ENCODE measurements around the gene AGBL3.
"Not testable (repeated sequence)": the region's sequence is repeated elsewhere in the genome, so short reads cannot be mapped to it uniquely, and the experiment has no call there.

AGBL3 gene

DNA sequence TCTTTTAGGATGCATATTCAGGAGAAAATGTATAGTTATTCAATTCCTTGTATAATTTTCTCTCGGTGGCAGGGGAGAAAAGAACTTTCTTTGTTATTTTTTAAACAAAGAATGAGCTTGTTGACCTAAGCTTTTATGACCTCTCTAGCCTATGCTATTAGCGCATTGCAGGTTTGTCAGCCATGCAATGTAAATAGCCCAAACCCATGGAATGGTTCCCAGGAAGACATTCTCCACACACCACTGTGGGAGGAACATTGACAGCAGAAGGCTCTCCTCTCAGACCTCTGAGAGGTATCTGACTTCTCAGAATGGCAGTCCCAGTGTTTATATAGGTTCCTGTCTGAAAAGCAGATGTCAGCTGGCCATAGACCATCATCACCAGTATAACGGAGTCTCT is 19.6 kb upstream of the AGBL3 start:
- no peak for DNase-seq (ENCODE audit: low spot score)

GRCh38 chr7:134968110-134968509 is 18.2 kb upstream of the AGBL3 start:
- no peak for DNase-seq (ENCODE audit: low spot score)

DNA sequence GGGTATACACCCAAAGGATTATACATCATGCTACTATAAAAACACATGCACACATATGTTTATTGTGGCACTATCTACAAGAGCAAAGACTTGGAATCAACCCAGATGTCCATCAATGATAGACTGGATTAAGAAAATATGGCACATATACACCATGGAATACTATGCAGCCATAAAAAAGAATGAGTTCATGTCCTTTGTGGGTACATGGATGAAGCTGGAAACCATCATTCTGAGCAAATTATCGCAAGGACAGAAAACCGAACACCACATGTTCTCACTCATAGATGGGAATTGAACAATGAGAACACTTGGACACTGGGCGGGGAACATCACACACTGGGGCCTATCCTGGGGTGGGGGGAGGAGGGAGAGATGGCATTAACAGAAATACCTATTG is 4.7 kb upstream of the AGBL3 start:
- DNase-seq (ENCODE audit: low spot score), result not testable (repeated sequence)

DNA sequence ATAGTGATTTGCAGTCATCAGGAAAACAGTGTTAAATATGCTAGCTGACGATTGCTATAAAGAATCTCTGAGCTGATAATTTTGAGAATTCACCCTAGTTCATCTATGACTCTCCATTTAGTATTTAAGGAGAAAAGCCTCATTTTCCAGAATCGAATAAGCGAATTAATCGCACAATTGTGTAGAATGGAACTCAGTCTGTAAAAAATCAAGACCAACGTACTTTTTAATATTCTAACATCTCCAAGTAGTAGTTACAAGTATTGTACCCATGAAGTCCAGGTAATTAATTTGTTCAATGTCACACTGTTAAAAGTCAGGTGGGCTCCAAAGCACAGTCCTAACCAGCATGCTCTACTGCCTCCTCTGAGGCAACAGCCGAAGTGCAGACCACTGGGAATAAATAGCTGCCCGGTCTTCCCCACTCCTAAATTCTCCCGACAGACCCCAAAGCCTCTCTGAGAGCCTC is 380 bp upstream of the AGBL3 start:
- no peak for DNase-seq (ENCODE audit: low spot score)

DNA sequence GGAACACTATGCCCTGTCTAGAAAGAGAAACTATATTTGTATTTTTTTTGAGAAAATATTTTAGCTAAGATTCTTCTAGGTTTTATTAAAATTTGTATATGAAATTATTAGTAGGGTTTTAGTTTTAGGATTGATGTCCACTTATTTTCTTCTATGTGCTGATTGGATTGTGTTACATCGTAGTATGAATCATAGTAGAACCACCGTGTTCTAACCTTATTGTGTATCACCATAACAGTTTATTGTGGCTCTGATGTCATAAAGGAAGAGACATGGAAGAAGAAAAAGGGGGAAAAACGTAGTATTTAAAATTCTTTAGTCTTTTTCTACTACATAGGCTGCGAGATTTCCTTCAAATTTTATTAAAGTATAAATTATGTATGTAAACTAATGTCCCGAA is 1.9 kb downstream of the AGBL3 start:
- DNase-seq (ENCODE audit: low spot score), result no peak

DNA sequence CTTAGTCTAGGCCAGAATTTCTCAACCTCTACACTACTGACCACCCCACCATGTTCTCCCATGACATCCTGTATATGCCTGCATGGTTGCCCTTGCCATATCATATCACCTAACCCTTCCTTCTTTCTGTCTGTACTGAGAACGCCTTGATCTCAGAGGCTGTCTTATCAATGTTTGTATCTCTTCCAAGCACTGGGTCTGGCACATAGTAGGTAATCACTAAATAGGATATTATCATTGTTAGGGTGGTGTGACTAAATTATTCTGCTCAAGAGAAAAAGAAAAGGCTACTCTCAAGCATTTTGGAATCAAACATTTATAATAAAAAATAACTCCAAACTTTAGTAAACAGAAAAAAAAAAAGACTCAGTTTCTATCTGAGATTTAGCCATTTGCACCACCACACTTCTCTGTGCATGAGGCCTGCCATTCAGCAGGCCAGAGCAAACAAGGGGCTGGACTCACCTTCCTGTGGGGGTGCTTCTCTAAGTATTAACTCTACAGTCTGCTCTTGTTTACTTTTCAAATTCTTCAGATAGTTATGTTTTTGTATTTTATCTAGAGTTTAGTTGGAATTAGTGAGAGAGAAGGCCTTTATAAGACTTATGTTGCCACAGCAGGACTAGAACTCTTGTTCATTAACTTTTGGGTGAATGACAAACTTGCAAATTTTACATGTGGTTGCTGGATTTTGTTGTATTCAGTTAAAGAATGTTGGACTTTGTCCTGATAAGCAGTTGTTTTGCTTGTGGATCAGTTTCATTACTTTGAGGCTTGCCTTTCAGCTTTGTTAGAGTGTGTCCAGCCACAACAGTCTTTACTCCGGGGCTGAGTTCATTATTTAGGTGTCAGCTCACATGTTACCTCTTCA is 5.4 kb downstream of the AGBL3 start:
- DNase-seq (ENCODE audit: low spot score), result no peak

- no peak for DNase-seq (ENCODE audit: low spot score)
Observed at GRCh38 chr7:134992626-134993179, 6.4 kb downstream of the AGBL3 start.

DNA sequence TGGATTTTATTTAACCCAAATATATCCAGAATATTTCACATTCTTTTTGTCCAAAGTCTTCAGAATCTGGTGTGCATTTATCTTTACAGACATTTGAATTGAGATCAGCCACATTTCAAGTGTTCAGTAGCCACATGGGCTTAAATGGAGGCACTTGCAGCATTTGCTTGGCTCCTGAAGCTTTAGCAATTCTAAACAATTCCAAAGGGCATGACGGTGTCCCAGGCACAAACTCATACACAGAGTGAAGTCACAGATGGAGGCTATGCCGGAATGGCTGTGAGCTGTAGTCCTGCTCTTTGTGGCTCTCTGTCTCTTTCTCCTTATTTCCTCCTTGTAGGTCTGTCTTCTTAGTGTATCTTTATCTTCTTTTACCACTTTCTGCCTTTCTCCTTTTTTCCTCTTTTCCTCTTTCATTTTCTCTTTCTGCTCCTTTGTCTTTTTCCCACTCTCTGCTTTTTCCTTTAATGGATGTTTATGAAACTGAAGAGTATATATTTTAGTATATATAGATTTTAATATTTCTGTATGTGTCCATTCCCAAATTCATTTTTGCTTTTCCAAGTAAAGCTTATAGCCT is 7.7 kb downstream of the AGBL3 start:
- DNase-seq (ENCODE audit: low spot score), result no peak

- no peak for DNase-seq (ENCODE audit: low spot score)
Observed at GRCh38 chr7:134995239-134996096, 9.2 kb downstream of the AGBL3 start.

GRCh38 chr7:134996097-134996550 is 9.8 kb downstream of the AGBL3 start:
- no peak for DNase-seq (ENCODE audit: low spot score)

GRCh38 chr7:134997214-134997885 is 11.0 kb downstream of the AGBL3 start:
- no peak for DNase-seq (ENCODE audit: low spot score)

DNA sequence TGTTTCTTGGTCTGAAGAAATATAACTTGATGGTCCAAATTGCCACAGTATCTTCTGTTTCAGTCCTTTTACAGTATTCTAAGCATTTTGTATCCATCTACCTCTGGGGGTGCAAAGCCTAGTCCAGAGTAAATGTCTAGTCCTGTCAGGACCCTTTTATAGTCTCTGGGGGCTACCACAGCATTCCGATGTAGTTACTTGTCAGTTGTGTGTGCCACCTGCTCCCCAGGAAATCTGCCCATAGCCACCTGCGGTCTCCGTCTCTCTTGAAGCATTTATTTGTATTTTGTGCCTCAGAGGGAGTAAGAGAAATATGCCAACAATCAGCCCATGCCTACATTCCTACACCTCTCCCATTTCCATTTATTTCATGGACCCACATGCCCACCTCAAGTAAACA is 12.8 kb downstream of the AGBL3 start:
- DNase-seq (ENCODE audit: low spot score), result no peak

DNA sequence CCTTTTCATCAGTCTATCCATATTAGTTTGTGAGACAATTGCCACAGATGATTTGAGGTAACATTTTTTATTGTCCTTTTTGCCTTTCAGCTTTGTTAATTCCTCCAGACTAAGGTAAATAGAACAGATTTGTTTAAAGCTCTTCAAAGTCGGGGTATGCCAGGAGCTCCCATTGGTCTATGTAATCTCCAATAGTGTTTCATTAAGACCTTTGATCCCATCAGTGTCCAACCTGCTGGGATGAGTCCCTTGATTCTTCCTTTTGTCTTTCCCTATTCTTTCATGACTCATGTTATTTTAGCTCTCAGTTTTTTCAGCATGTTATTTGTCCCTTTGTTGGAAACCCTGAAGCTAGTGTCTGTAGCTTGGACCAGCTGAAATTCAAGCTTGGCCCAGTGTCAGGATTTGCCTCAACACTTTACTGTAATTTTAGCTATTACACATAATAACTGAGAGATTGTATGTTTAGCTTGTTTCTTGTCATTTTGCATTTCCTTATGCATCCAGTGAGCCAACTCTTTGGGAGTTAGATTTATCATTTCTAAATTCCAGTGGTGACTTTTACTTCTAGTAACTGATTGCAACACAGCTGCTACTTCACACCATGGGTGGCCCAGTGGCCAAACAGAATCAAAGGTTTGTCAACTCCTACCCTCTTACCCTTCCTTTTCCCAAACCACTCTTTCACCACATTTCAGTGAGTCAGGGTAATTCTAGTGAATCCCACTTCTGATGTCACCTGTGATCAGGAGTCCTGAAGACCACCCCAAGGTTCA is 15.3 kb downstream of the AGBL3 start:
- no peak for DNase-seq (ENCODE audit: low spot score)

GRCh38 chr7:135012229-135012628 is 25.9 kb downstream of the AGBL3 start:
- DNase-seq (ENCODE audit: low spot score), result no peak

DNA sequence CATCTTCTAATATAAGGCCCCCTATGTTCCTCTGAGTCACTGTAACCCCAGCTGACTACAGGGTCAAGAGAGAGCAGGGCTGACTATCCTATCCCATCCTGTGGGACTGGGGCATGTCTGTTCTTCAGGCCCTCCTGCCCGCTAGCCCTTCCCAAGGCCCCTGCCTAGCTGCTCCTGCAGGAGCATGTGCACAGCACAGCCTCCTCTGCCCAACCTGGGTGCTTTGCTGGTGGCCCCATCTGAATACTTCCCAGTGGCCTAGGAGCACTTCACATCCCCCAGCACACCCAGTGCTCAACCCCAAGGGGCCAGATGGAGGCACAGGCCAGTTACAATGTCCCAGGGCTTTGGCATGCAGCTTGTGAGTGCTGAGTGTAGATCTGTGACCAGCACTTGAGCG is 37.3 kb downstream of the AGBL3 start:
- no peak for DNase-seq (ENCODE audit: low spot score)

DNA sequence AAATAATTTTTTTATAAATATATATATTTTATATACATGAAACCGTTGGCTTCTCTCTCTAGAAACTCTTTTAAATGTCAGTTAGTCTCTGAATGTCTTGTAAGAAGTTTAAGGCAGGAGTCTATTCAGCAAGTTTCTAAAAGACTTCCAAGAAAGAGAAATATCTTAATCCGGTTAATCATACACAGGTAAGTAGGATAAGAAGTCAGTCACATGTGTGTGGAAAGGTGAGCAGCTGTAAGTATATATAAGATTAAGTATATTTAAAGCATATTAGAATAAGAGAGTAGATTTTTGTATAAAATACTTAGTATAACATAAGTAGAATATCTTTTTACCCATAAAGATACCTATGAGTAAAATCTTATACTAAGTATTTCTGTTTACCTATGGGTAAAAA is 48.9 kb downstream of the AGBL3 start:
- no peak for DNase-seq (ENCODE audit: low spot score)

- DNase-seq (ENCODE audit: low spot score), result not testable (repeated sequence)
Observed at GRCh38 chr7:135067017-135067416, 80.7 kb downstream of the AGBL3 start.

DNA sequence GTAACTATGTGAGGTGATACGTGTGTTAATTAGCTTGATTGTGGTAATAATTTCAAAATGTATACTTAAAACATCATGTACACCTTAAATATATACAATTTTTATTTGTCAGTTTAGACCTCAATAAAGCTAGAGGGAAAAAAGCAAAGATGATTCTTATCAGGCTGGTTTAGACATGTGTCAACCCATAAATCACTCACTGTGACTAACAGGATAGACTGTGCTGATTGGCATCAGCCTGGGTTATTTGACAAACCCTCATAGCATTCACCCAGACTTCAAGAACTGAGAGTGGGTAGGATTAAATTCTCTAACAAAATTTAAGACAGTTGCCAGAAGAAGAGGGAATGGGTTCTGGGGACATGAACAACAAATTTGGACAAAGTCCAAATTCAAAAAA is 87.8 kb downstream of the AGBL3 start:
- no peak for DNase-seq (ENCODE audit: low spot score)

GRCh38 chr7:135074531-135074930 is 88.2 kb downstream of the AGBL3 start:
- no peak for DNase-seq (ENCODE audit: low spot score)

DNA sequence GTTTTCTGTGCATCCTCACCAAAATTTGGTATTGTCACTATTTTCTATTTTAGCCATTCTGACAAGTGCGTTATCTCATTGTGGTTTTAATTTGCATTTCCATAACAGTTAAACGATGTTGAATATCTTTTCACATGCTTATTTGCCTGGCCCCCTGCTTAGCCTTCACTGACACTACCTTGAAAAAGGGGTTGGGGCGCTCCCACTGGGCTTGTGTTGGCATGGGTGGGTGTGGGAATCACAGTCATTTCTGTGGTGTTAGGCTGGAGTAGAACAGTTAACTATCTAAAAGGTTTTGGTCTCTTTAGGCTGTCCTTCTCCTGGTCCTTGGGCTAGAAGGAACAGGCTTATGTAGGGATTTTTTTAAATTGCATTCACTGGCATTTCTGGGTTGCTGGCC is 89.4 kb downstream of the AGBL3 start:
- DNase-seq (ENCODE audit: low spot score), result no peak

GRCh38 chr7:135076882-135077281 is 90.6 kb downstream of the AGBL3 start:
- no peak for DNase-seq (ENCODE audit: low spot score)
